Right lobe of liver (tissue), 6 donors: Measurements from ENCODE around the gene ZMYM4. TPM values are rescaled to one million over a fixed set of nuclear protein-coding genes. Genes with fewer than 3 reads are reported as not detected.

ENCODE experiments used
- ATAC-seq, 4 donors: fragments of 200-7000 bp; cut with Tn5 transposase; one replicate each; pipeline ENCODE4 v1.9.1; 2020; ENCODE audit warnings: mild to moderate bottlenecking in 4 of 4, moderate library complexity in 4 of 4
- DNase-seq, 3 donors: peaks; one replicate each; pipeline ENCODE4 v3.0.0-alpha.2; 2020
- H3K27ac ChIP-seq, 3 donors: fragments of 200-600 bp; one replicate each; pipeline ENCODE4 v1.8.0; 2022
- H3K27me3 ChIP-seq, 2 donors: fragments of 200-600 bp; one replicate each; pipeline ENCODE4 v1.8.0; 2022
- H3K36me3 ChIP-seq, 4 donors: fragments of 200-600 bp; sonication (generic) in 1 of 4; one replicate each; pipeline versions ENCODE4 v1.5.1 to v1.8.0; 2017 to 2022; ENCODE audit warnings: control low read depth in 1 of 4
- H3K4me1 ChIP-seq, 4 donors: fragments of 200-600 bp; sonication (generic) in 1 of 4; one replicate each; pipeline versions ENCODE4 v1.5.1 to v1.8.0; 2017 to 2022; ENCODE audit warnings: control low read depth in 1 of 4
- H3K4me3 ChIP-seq, 3 donors: fragments of 200-600 bp; one replicate each; pipeline ENCODE4 v1.8.0; 2022
- H3K9me3 ChIP-seq, 4 donors: fragments of 200-600 bp; sonication (generic) in 1 of 4; one replicate each; pipeline versions ENCODE4 v1.5.1 to v1.8.0; 2017 to 2022; ENCODE audit warnings: control low read depth in 1 of 4
- CTCF ChIP-seq, 4 donors: fragments of 200-600 bp in 3 of 4; fragments of 450-650 bp in 1 of 4; IDR thresholded peaks; one replicate each; pipeline versions ENCODE4 v1.5.1 to v1.8.0; 2016 to 2022; ENCODE audit warnings: antibody characterized with exemption in 4 of 4, mild to moderate bottlenecking in 2 of 4
- POLR2A ChIP-seq: fragments of 450-650 bp; IDR thresholded peaks from one replicate; pipeline ENCODE4 v1.6.1; 2017; ENCODE audit warnings: antibody characterized with exemption, mild to moderate bottlenecking
- WGBS: methylation state at CpG from one replicate; pipeline ENCODE4 v1.1.6; 2018; ENCODE audit warnings: low coverage, low lambda C conversion rate; ENCODE audit not compliant: insufficient coverage; ENCODE audit errors: missing lambda C conversion rate; 5-methylcytosine and 5-hydroxymethylcytosine counted together
- intact Hi-C, 2 donors: fragments of 100-400 bp; cut with DNase I; formaldehyde crosslinking; loops; one replicate each; pipeline versions ENCODE4 v1.11.2 to v1.14.1; 2022
- total RNA-seq, 6 experiments: library from RNA; depleted of rRNA in 2 of 6; stranded (reverse); fragments of >200 nt in 2 of 6; fragmentation: NEBNext Ultra II Directional in 3 of 6; extraction: Animal tissue kit (Norgen Biotek cat#: 25700) in 3 of 6; gene quantifications; one replicate each; pipeline versions ENCODE4 v1.1.0 to v1.2.4, GENCODE V29; 2016 to 2023
- donor health status: DM: no; HTN: yes; CAD: no.
- donor health status: DM: no; HTN: no; CAD: no.
- donor health status: DM: no; HTN: no; CAD: no.
- donor health status: DM: no; HTN: yes; CAD: no.
- donor health status: DM: no; HTN: yes; CAD: no.

ZMYM4 gene
- total RNA-seq, 6 experiments from 2014 or later: 13.3 to 20.4 (median 17.1) TPM

GRCh38 chr1:35382107-35382506 lies 113.6 kb downstream of the ZMYM4 start:
- intact Hi-C loops: no loop called here
- TF ChIP-seq POLR2A (no peak), CTCF (IDR thresholded peaks at IDR 0.05) (no peak)
- no peak overlapping the region for H3K4me3 ChIP-seq
- no peak for DNase-seq
- WGBS: 68% methylated on average over 4 of the region's 4 CpGs
- H3K4me1 ChIP-seq: no peaks in the 10 kb centered on the region
- H3K27ac ChIP-seq: no peak overlapping the region
- no peak for ATAC-seq
- peaks cover 0 to 17% (median 4%) of the 10 kb centered on the region in 4 donors for H3K36me3 ChIP-seq
- H3K9me3 ChIP-seq: no peaks in the 10 kb centered on the region
- H3K27me3 ChIP-seq: no peaks in the 10 kb centered on the region

DNA sequence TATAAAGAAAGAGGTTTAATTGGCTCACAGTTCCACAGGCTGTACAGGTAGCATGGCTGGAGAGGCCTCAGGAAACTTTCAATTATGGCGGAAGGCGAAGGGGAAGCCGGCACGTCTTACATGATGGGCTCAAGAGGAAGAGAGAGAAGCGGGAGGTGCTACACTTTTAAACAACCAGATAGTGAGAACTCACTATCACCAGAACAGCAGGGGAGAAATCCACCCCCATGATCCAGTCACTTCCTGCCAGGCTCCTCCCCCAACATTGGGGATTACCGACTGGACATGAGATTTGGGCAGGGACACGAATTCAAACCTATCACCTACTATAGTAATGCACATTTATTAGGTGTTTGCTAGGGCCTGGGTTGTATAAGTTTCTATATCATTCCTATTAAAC lies 117.8 kb downstream of the ZMYM4 start:
- Histone ChIP-seq H3K4me1 (no peaks in the 10 kb centered on the region), H3K9me3 (no peaks in the 10 kb centered on the region), H3K4me3 (no peak overlapping the region), H3K36me3 (peaks cover 0 to 30% (median 6%) of the 10 kb centered on the region in 4 donors), H3K27me3 (no peaks in the 10 kb centered on the region), H3K27ac (no peak overlapping the region)
- no peak for DNase-seq
- no peak for ATAC-seq
- intact Hi-C loops: no loop called here
- WGBS: 74% methylated on average over 3 of the region's 7 CpGs
- TF ChIP-seq POLR2A (no peak), CTCF (IDR thresholded peaks at IDR 0.05) (no peak)

- Histone ChIP-seq H3K36me3 (peaks cover 0 to 30% (median 6%) of the 10 kb centered on the region in 4 donors), H3K4me3 (no peak overlapping the region), H3K4me1 (no peaks in the 10 kb centered on the region), H3K27ac (no peak overlapping the region), H3K27me3 (no peaks in the 10 kb centered on the region), H3K9me3 (no peaks in the 10 kb centered on the region)
- no peak for ATAC-seq
- WGBS: 53% methylated on average over 6 of the region's 6 CpGs
- TF ChIP-seq CTCF (IDR thresholded peaks at IDR 0.05) (no peak), POLR2A (no peak)
- no peak for DNase-seq
- intact Hi-C loops: no loop called here
These were observed 118.5 kb downstream of the ZMYM4 start for GRCh38 chr1:35386959-35387358.

GRCh38 chr1:35390600-35391494 lies 122.3 kb downstream of the ZMYM4 start:
- TF ChIP-seq POLR2A: no peak
- TF ChIP-seq CTCF (IDR thresholded peaks at IDR 0.05): no peak
- H3K4me3 ChIP-seq: no peak overlapping the region
- H3K27ac ChIP-seq: no peak overlapping the region
- 92% methylated on average over 10 of the region's 10 CpGs for WGBS
- ATAC-seq (no peak), DNase-seq (no peak)
- no peaks in the 10 kb centered on the region for H3K4me1 ChIP-seq
- no peaks in the 10 kb centered on the region for H3K27me3 ChIP-seq
- H3K36me3 ChIP-seq: peaks cover 0 to 46% (median 13%) of the 10 kb centered on the region in 4 donors
- intact Hi-C loops: no loop called here
- H3K9me3 ChIP-seq: no peaks in the 10 kb centered on the region
